ENCODE results near the gene SURF2. TPM values are rescaled to one million over a fixed set of nuclear protein-coding genes. Genes with fewer than 3 reads are reported as not detected.
A peak's percentile ranks its signal among the peaks of the same experiment; 100 is the strongest.

Gene SURF2
- total and polyA plus RNA-seq, 9 of the 15 experiments (the other 6 are each of a cell fraction or from before 2014, with no cell fraction given): 5.5 to 82.5 (median 21.3) TPM

- TF ChIP-seq, protein P1, sequence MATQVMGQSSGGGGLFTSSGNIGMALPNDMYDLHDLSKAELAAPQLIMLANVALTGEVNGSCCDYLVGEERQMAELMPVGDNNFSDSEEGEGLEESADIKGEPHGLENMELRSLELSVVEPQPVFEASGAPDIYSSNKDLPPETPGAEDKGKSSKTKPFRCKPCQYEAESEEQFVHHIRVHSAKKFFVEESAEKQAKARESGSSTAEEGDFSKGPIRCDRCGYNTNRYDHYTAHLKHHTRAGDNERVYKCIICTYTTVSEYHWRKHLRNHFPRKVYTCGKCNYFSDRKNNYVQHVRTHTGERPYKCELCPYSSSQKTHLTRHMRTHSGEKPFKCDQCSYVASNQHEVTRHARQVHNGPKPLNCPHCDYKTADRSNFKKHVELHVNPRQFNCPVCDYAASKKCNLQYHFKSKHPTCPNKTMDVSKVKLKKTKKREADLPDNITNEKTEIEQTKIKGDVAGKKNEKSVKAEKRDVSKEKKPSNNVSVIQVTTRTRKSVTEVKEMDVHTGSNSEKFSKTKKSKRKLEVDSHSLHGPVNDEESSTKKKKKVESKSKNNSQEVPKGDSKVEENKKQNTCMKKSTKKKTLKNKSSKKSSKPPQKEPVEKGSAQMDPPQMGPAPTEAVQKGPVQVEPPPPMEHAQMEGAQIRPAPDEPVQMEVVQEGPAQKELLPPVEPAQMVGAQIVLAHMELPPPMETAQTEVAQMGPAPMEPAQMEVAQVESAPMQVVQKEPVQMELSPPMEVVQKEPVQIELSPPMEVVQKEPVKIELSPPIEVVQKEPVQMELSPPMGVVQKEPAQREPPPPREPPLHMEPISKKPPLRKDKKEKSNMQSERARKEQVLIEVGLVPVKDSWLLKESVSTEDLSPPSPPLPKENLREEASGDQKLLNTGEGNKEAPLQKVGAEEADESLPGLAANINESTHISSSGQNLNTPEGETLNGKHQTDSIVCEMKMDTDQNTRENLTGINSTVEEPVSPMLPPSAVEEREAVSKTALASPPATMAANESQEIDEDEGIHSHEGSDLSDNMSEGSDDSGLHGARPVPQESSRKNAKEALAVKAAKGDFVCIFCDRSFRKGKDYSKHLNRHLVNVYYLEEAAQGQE (IDR thresholded peaks at IDR 0.05; ENCODE audit: borderline replicate concordance): peak; percentile 99
- TF ChIP-seq, protein P1 (CRISPR knock-in tag; IDR thresholded peaks at IDR 0.05; ENCODE audit: low read depth): peak; percentile 47; the same call in 1 of the 2 replicates
- TF ChIP-seq ZNF431 (CRISPR knock-in tag; IDR thresholded peaks at IDR 0.05): peak; percentile 58; the same call in 1 of the 2 replicates
- TF ChIP-seq, protein P2, sequence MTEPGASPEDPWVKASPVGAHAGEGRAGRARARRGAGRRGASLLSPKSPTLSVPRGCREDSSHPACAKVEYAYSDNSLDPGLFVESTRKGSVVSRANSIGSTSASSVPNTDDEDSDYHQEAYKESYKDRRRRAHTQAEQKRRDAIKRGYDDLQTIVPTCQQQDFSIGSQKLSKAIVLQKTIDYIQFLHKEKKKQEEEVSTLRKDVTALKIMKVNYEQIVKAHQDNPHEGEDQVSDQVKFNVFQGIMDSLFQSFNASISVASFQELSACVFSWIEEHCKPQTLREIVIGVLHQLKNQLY (CRISPR knock-in tag; conservative IDR thresholded peaks at IDR 0.05): no peak
- peak; percentile 86 for TF ChIP-seq KLF13 (tag; IDR thresholded peaks at IDR 0.05; ENCODE audit: borderline replicate concordance, low read depth)
- no peak for TF ChIP-seq ZBTB5 (IDR thresholded peaks at IDR 0.05)
- TF ChIP-seq PML (IDR thresholded peaks at IDR 0.05; ENCODE audit: low read length): no peak; the same call in 1 of the 2 replicates
- TF ChIP-seq ZBED1 (IDR thresholded peaks at IDR 0.05): peak; percentile 48; the same call in 1 of the 2 replicates
- TF ChIP-seq TBP (optimal IDR thresholded peaks at IDR 0.05; ENCODE audit: low read depth, low read length): peak; percentile 82
- no peak for TF ChIP-seq CTCFL (IDR thresholded peaks at IDR 0.05; ENCODE audit: borderline replicate concordance, insufficient read depth, low read depth, low read length, poor library complexity, severe bottlenecking)
- no peak for TF ChIP-seq ZNF232 (CRISPR knock-in tag; IDR thresholded peaks at IDR 0.05)
- TF ChIP-seq TOE1 (IDR thresholded peaks at IDR 0.05; ENCODE audit: borderline replicate concordance): peak; percentile 90
- TF ChIP-seq TOE1 (CRISPR knock-in tag; IDR thresholded peaks at IDR 0.05; ENCODE audit: borderline replicate concordance, low read depth): 0 out of 2 replicates have a peak, but pooled peaks have one; percentile 11
Measured at GRCh38 chr9:133335924-133336811, 20.2 kb upstream of the SURF2 start, which contains the start of gene SURF6 (continued).
